Stimulated activated naive CD8-positive, alpha-beta T cell treated with anti-CD3 and anti-CD28 coated beads, Interleukin-15, amount 100 ng/mL, for 72 hours (primary cell): ENCODE results near the gene STKLD1.
A peak's percentile ranks its signal among the peaks of the same experiment; 100 is the strongest.

Experiments used
- ATAC-seq: fragments of 150-1000 bp; cut with Tn5 transposase; 2 replicates; pipeline ENCODE4 v1.10.0; 2021; ENCODE audit warnings: mild to moderate bottlenecking, moderate library complexity
- DNase-seq, 2 donors: peaks; one replicate each; pipeline ENCODE4 v3.0.0; 2021 to 2022
- H3K27ac Mint-ChIP-seq, 2 donors: one replicate each; pipeline ENCODE4 v1.8.0; 2022; ENCODE audit warnings: mild to moderate bottlenecking in 2 of 2, mixed read lengths in 2 of 2, moderate library complexity in 2 of 2
- H3K27me3 Mint-ChIP-seq: one replicate; pipeline ENCODE4 v1.8.0; 2022; ENCODE audit warnings: mixed read lengths
- H3K4me1 Mint-ChIP-seq: one replicate; pipeline ENCODE4 v1.8.0; 2022; ENCODE audit warnings: mild to moderate bottlenecking, mixed read lengths
- H3K4me3 Mint-ChIP-seq, 2 donors: one replicate each; pipeline ENCODE4 v1.8.0; 2022; ENCODE audit warnings: mild to moderate bottlenecking in 2 of 2, mixed read lengths in 2 of 2, moderate library complexity in 1 of 2
- H3K9me3 Mint-ChIP-seq, 2 donors: one replicate each; pipeline ENCODE4 v1.8.0; 2022; ENCODE audit warnings: mixed read lengths in 2 of 2

The STKLD1 gene

DNA sequence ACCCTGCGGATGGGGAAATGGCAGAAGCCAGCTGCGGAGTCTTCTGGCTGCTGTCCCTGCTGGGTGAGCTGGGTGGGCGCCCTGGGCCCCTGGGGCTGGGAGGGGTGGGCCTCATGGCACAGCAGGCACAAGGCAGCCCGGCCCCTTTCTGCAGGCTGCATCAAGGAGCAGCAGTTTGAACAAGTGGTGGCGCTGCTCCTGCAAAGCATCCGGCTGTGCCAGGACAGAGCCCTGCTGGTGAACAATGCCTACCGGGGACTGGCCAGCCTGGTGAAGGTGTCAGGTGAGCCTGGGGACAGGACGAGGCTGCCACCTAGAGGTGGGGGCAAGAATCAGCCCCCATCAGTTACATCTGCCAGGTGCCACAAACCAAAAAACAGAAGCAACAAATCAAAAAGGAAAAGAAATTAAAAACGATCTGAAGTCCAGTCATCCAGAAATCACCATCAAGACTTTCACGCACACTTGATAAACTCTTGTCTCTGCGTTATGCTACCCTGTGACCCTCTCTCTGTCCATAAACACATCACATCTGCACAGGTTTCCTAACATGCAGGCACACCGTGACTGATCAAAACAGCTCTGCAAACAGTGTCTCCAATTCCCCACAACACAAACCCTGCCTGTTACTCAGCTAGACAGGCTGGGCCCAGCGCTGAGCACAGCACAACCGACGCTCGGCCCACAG is 27.7 kb downstream of the STKLD1 start:
- peak; percentile 53 to 68 for DNase-seq
- Mint-ChIP-seq H3K4me3 (no peak overlapping the region), H3K4me1 (peaks cover 35% of the 10 kb centered on the region), H3K9me3 (no peaks in the 10 kb centered on the region), H3K27ac (no peak overlapping the region), H3K27me3 (no peaks in the 10 kb centered on the region)
- peak; percentile 70 for ATAC-seq

DNA sequence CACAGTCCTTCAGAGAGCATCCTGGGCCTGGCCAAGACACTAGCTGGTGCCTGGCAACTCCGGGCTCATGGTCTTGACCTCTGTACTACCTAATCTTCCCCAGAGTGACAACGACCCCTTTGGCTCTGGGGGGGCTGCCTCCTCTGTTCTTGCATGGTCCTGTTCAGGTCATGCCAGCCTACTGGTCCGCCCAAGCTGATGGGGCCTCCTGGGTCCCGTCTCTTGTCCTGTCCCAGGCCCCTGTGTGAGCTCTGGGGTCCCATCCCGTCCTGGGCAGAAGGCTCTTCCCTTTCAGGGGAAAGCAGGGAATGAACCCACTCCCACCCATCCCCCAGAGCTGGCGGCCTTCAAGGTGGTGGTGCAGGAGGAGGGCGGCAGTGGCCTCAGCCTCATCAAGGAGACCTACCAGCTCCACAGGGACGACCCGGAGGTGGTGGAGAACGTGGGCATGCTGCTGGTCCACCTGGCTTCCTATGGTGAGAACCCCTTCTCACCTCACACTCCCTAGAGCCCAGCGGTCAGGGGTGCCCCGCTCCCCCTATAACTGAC is 28.4 kb downstream of the STKLD1 start:
- no peak for ATAC-seq
- DNase-seq: no peak
- Mint-ChIP-seq H3K9me3 (no peaks in the 10 kb centered on the region), H3K27me3 (no peaks in the 10 kb centered on the region), H3K27ac (no peak overlapping the region), H3K4me1 (peaks cover 35% of the 10 kb centered on the region), H3K4me3 (no peak overlapping the region)

- Mint-ChIP-seq H3K27me3 (no peaks in the 10 kb centered on the region), H3K27ac (peak overlapping the region in 1 of 2 donors; percentile 74)
These were observed 29.6 kb downstream of the STKLD1 start for GRCh38 chr9:133405508-133406438.

DNA sequence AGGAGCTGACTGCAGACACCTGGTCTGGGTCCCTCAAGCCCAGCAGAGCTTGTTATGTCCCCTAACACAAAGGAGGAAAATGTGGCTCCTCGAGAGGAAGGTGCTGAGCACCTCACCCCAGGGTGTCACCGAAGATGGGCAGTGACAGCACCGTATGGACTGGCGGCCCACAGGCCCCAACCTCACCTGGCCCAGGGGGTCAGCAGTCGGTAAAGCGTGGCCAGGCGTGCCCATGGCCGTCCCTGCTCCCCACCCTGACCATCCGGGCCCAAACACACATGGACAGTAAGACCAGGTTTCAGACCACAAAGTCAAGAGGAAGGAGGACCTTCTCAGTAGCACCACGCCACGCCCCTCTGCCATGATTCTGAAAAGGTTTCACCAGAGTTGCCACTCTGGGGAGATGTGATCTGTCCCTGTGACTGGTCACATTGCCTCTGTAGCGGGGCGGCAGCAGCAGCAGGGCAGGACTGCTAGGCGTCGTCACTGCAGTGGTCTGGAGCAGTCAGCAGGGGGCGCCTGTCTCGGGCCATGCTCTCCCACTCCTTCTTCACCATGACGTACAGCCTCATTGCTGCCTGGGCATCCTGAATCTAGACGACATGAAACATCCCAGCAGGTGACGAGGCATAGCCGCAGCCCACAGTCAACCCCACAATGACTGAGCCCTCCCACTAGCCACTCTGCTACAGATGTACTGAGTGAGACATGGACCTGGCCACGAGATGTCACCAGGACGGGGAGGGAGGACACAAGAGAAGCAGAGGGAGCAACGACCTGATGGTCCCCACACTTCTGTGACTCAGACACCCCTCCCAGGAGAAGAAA is 30.5 kb downstream of the STKLD1 start:
- peak overlapping the region in 1 of 2 donors; percentile 85 for H3K27ac Mint-ChIP-seq
- H3K4me3 Mint-ChIP-seq: no peak overlapping the region
- H3K27me3 Mint-ChIP-seq: no peaks in the 10 kb centered on the region
- peaks cover 35% of the 10 kb centered on the region for H3K4me1 Mint-ChIP-seq
- ATAC-seq (peak; percentile 91), DNase-seq (peak; percentile 76 to 82)
- H3K9me3 Mint-ChIP-seq: no peaks in the 10 kb centered on the region

More at GRCh38 chr9:133405508-133406438, 29.6 kb downstream of the STKLD1 start:
- Mint-ChIP-seq H3K4me1 (peaks cover 35% of the 10 kb centered on the region), H3K4me3 (no peak overlapping the region), H3K9me3 (no peaks in the 10 kb centered on the region)
- ATAC-seq: no peak
- no peak for DNase-seq

DNA sequence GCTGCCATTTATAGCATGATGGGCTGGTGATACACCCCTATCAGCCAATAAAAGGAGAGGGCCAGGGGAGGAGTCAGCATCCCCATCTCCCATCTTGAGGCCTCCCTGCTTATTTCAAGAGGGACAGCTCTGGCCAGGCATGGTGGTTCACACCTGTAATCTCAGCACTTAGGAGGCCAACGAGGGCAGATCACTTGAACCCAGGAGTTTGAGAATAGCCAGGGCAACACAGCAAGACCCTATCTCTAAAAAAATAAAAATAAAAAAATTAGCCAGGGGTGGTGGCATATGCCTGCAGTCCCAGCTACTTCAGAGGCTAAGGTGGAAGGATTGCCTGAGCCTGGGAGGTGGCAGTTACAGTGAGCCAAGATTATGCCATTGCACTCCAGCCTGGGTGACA is 31.9 kb downstream of the STKLD1 start:
- Mint-ChIP-seq H3K4me3 (no peak overlapping the region), H3K9me3 (no peaks in the 10 kb centered on the region), H3K27ac (no peak overlapping the region), H3K4me1 (peaks cover 44% of the 10 kb centered on the region), H3K27me3 (no peaks in the 10 kb centered on the region)
- DNase-seq (no peak), ATAC-seq (no peak)

- no peak for DNase-seq
- no peaks in the 10 kb centered on the region for H3K9me3 Mint-ChIP-seq
- no peak for ATAC-seq
- no peaks in the 10 kb centered on the region for H3K27me3 Mint-ChIP-seq
- H3K4me3 Mint-ChIP-seq: peak overlapping the region in 1 of 2 donors; percentile 26
- peaks cover 63% of the 10 kb centered on the region for H3K4me1 Mint-ChIP-seq
- H3K27ac Mint-ChIP-seq: peak overlapping the region in 1 of 2 donors; percentile 55
These were observed 39.0 kb downstream of the STKLD1 start for GRCh38 chr9:133415170-133415569.

DNA sequence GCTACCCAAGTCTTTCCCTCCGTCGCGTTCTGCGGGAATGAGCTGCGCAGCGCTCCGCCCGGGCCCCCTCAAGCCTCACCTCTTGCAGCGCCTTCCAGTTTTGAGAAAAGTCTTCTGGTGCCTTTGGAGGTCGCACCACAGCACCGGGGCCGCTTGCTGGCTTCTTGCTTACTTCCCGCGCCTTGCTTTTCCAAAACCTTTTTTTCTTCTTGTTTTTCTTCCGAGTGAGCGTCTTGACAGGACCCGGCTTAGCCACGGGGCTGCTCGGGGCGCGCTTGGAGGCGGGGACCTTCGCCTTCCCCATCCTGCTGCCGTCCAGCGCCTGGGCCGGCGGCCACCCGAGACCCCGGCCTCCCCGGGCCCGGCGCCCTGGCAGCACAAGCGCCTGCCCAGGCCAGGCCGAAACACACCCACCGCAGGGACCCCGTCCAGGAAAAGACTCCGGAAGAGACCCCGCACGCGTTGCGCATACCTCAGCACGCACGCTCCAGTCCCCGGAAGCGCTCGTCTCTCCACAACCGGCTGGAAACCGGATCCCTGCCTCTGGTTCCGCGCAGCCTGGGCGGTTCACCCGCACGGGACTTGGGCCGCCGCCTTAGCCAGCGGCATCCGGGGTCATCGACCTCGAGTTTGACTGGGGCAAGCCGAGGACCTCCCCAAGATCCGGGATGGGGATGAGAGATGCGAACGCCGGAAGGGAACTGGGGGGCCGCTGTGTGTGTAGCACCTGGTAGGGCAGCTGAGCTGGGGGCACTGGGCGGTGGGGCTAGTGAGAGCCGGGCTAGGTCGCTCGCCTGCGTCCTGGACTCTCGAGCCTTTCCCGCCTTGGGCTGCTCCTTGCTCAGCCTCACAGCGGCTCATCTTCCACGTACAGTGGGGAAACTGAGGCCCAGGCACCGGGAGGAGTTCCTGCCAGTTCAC is 41.6 kb downstream of the STKLD1 start, which contains the start of gene REXO4:
TSS of gene REXO4 (minus strand) at position 470 of the 921 bp plus-strand sequence. CDS start at position 304, 166 bp downstream.
- ATAC-seq (peak; percentile 89), DNase-seq (peak; percentile 90 to 94)
- Mint-ChIP-seq H3K4me3 (peak within 1 kb of the TSS; percentile 95 to 96), H3K9me3 (no peaks in the 10 kb centered on the region), H3K27me3 (no peaks in the 10 kb centered on the region), H3K27ac (peak within 1 kb of the TSS; percentile 98 to 99), H3K4me1 (peaks cover 83% of the 10 kb centered on the region)

DNA sequence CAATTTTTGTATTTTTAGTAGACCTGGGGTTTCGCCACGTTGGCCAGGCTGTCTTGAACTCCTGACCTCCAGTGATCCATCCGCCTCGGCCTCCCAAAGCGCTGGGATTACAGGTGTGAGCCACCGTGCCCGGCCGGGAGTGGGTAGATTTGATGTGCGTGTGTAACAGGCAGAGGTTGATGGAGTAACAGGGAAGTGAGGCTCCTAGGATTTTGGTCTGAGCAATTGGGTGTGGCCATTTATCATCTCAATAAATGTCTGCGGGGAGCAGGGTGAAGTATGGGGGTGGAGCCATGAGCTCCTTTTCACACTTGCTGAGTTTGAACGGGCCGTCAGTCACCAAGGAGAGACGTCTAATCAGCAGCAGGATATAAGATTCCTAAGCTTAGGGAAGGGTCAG is 42.8 kb downstream of the STKLD1 start:
- DNase-seq (no peak), ATAC-seq (no peak)
- Mint-ChIP-seq H3K4me3 (peak overlapping the region; percentile 95 to 96), H3K4me1 (peaks cover 76% of the 10 kb centered on the region), H3K27ac (peak overlapping the region in 1 of 2 donors; percentile 44), H3K9me3 (no peaks in the 10 kb centered on the region), H3K27me3 (peaks cover 2% of the 10 kb centered on the region)

DNA sequence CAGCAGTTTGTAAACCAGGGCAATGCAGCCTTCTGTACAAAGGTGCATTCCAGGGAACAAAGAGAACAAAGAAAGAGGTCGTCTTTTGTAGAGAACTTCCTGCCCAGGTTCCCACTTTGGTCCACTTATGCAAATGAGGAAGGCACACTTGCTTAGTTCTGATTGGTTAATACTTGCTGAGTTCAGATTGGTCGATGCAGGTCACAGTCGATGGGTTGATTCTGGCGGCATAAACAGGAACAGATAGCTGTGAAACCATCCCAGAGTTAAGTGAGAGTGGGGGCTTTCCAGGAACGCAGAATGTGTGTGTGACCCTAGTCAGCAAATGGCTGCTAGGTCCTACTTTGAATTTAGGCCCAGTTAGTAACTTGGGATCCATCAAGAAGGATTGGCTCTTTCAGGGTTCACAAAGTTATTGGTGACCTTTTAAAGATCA is 44.2 kb downstream of the STKLD1 start:
- Mint-ChIP-seq H3K27ac (peak overlapping the region; percentile 64 to 90), H3K4me1 (peaks cover 62% of the 10 kb centered on the region), H3K9me3 (no peaks in the 10 kb centered on the region), H3K4me3 (peak overlapping the region; percentile 24 to 40), H3K27me3 (peaks cover 16% of the 10 kb centered on the region)
- ATAC-seq: peak; percentile 19
- DNase-seq: peak; percentile 27 to 65

DNA sequence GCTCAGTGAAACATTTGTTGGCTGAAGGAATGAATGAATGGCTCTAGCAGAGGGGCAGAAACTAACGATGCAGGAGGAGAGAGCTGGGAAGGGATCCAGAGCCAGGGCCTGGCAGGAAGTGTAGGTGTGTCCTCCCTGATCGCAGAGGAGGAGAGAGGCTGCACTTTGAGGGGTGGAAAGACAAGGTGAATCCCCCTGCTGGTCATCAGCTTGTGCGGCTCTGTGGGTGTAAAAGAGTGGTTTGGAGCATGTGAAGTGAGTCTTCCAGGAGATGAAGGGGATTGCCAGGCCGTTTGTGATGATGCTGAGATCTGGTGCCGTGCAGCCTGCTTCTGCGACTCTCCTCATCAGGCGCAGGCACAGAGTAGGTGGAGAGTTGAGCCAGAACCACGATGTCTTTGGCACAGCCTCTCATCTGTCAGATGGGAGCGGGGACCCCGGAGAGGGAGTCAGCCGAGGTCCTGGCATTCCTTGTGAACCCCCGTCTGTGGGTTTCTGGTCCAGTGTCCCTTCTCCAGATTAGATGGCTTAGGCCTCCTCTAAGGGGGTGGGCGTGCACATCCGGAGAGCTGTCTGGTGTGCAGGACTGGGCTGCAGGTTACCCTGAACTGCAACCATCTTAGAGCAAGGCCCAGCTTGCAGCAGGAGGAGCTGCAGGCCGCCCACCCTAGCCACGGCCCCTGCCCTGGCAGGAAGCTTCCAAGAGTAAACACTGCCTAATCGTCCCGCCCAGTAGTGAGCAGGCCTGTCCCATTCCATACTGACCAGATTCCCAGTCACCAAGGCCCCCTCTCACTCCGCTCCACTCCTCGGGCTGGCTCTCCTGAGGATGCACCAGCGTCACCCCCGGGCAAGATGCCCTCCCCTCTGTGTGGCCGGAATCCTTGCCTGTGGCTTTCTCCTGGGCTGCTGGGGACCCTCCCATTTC is 45.7 kb downstream of the STKLD1 start, which contains the start of gene ADAMTS13:
TSS of gene ADAMTS13 (plus strand) at position 753 of the 928 bp plus-strand sequence. CDS start at position 830, 77 bp downstream.
- ATAC-seq (peak; percentile 77), DNase-seq (peak; percentile 70 to 84)
- peak within 1 kb of the TSS in 1 of 2 donors; percentile 71 for H3K27ac Mint-ChIP-seq
- H3K27me3 Mint-ChIP-seq: peaks cover 30% of the 10 kb centered on the region
- peak within 1 kb of the TSS; percentile 55 to 58 for H3K4me3 Mint-ChIP-seq
- H3K4me1 Mint-ChIP-seq: peaks cover 48% of the 10 kb centered on the region
- no peaks in the 10 kb centered on the region for H3K9me3 Mint-ChIP-seq

GRCh38 chr9:133423216-133423615 is 47.0 kb downstream of the STKLD1 start:
- Mint-ChIP-seq H3K9me3 (no peaks in the 10 kb centered on the region), H3K4me3 (no peak overlapping the region), H3K27me3 (peaks cover 44% of the 10 kb centered on the region), H3K4me1 (peaks cover 46% of the 10 kb centered on the region), H3K27ac (no peak overlapping the region)
- no peak for DNase-seq
- ATAC-seq: no peak

GRCh38 chr9:133424187-133424586 is 48.0 kb downstream of the STKLD1 start:
- H3K27me3 Mint-ChIP-seq: peaks cover 50% of the 10 kb centered on the region
- no peak overlapping the region for H3K27ac Mint-ChIP-seq
- H3K4me1 Mint-ChIP-seq: peaks cover 36% of the 10 kb centered on the region
- DNase-seq: no peak
- ATAC-seq: no peak
- H3K4me3 Mint-ChIP-seq: no peak overlapping the region
- H3K9me3 Mint-ChIP-seq: no peaks in the 10 kb centered on the region

DNA sequence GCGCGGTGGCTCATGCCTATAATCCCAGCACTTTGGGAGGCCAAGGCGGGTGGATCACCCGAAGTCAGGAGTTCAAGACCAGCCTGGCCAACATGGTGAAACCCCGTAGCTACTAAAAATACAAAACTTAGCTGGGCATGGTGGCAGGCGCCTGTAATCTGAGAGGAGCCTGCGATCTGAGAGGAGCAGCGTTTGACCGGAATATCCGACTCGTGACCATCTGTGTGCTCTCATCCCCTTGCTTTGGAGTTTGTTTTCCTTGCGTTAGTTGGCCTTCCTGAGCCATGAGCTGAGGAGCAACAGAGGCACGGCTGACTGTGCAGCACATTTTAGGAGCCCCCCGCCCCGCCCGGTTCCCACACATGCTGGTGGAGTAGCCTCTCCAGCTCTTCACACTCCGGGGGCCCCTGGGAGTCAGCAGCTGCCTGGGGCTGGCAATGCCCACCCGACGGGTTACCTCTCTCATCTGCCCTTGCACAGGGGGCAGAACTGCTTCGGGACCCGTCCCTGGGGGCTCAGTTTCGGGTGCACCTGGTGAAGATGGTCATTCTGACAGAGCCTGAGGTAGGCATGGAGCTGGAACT is 49.0 kb downstream of the STKLD1 start:
- peak overlapping the region in 1 of 2 donors; percentile 20 for H3K27ac Mint-ChIP-seq
- no peak overlapping the region for H3K4me3 Mint-ChIP-seq
- DNase-seq: no peak
- H3K4me1 Mint-ChIP-seq: peaks cover 35% of the 10 kb centered on the region
- H3K9me3 Mint-ChIP-seq: no peaks in the 10 kb centered on the region
- peaks cover 58% of the 10 kb centered on the region for H3K27me3 Mint-ChIP-seq
- no peak for ATAC-seq
